H9 (cell line): ENCODE data around the gene RETN. TPM values are rescaled to one million over a fixed set of nuclear protein-coding genes. Genes with fewer than 3 reads are reported as not detected.

Experiments used
- DNase-seq: peaks from one replicate; pipeline ENCODE4 v3.0.0-alpha.2; 2017
- H2AFZ ChIP-seq: one replicate; pipeline ENCODE4 v1.6.1; 2013; ENCODE audit warnings: mild to moderate bottlenecking, low read length, control low read depth, moderate library complexity
- H2AK5ac ChIP-seq: 2 replicates; pipeline ENCODE4 v1.6.1; 2013; ENCODE audit warnings: low read length, control low read depth, mixed read lengths; ENCODE audit not compliant: insufficient read length
- H2BK120ac ChIP-seq: one replicate; pipeline ENCODE4 v1.6.1; 2013; ENCODE audit warnings: low read depth, mild to moderate bottlenecking, low read length, control low read depth, inconsistent platforms; ENCODE audit not compliant: poor library complexity, severe bottlenecking
- H2BK12ac ChIP-seq: 2 replicates; pipeline ENCODE4 v1.6.1; 2013; ENCODE audit warnings: low read length, control low read depth, mixed read lengths, low read depth; ENCODE audit not compliant: insufficient read length
- H2BK15ac ChIP-seq: 2 replicates; pipeline ENCODE4 v1.6.1; 2013; ENCODE audit warnings: low read depth, low read length, control low read depth
- H2BK20ac ChIP-seq: one replicate; pipeline ENCODE4 v1.6.1; 2013; ENCODE audit warnings: low read depth, mild to moderate bottlenecking, low read length, control low read depth, inconsistent platforms; ENCODE audit not compliant: poor library complexity, severe bottlenecking
- H2BK5ac ChIP-seq: 2 replicates; pipeline ENCODE4 v1.6.1; 2013; ENCODE audit warnings: low read length, control low read depth, mixed read lengths; ENCODE audit not compliant: insufficient read length
- H3K14ac ChIP-seq: 2 replicates; pipeline ENCODE4 v1.6.1; 2013; ENCODE audit warnings: low read length, control low read depth; ENCODE audit not compliant: insufficient read depth
- H3K18ac ChIP-seq: 2 replicates; pipeline ENCODE4 v1.6.1; 2013; ENCODE audit warnings: low read depth, mild to moderate bottlenecking, mixed read lengths, low read length, control low read depth; ENCODE audit not compliant: insufficient read length
- H3K23ac ChIP-seq: 2 replicates; pipeline ENCODE4 v1.6.1; 2013; ENCODE audit warnings: low read length, control low read depth, mixed read lengths, low read depth; ENCODE audit not compliant: insufficient read length
- H3K23me2 ChIP-seq: 2 replicates; pipeline ENCODE4 v1.6.1; 2013; ENCODE audit warnings: low read depth, mild to moderate bottlenecking, mixed read lengths, low read length, control low read depth; ENCODE audit not compliant: insufficient read length, poor library complexity, severe bottlenecking
- H3K27ac ChIP-seq: 2 replicates; pipeline ENCODE4 v1.5.1; 2013; ENCODE audit warnings: low read length, control low read depth, mixed read lengths, low read depth; ENCODE audit not compliant: insufficient read length
- H3K27me3 ChIP-seq: 2 replicates; pipeline ENCODE4 v1.6.1; 2013; ENCODE audit warnings: low read length, control low read depth, inconsistent platforms; ENCODE audit not compliant: insufficient read depth
- H3K4ac ChIP-seq: 2 replicates; pipeline ENCODE4 v1.6.1; 2013; ENCODE audit warnings: low read depth, mild to moderate bottlenecking, control low read depth, inconsistent platforms, low read length, moderate library complexity
- H3K4me1 ChIP-seq: 2 replicates; pipeline ENCODE4 v1.6.1; 2013; ENCODE audit warnings: low read length, control low read depth, inconsistent platforms; ENCODE audit not compliant: insufficient read depth
- H3K4me2 ChIP-seq: 2 replicates; pipeline ENCODE4 v1.6.1; 2013; ENCODE audit warnings: low read length, control low read depth, mixed read lengths; ENCODE audit not compliant: insufficient read length, insufficient read depth
- H3K56ac ChIP-seq: 2 replicates; pipeline ENCODE4 v1.6.1; 2013; ENCODE audit warnings: low read depth, mild to moderate bottlenecking, mixed read lengths, low read length, control low read depth; ENCODE audit not compliant: insufficient read length
- H3K79me1 ChIP-seq: 2 replicates; pipeline ENCODE4 v1.6.1; 2013; ENCODE audit warnings: low read depth, mild to moderate bottlenecking, moderate library complexity, low read length, control low read depth, inconsistent platforms; ENCODE audit not compliant: insufficient read depth, poor library complexity, severe bottlenecking
- H3K79me2 ChIP-seq: 2 replicates; pipeline ENCODE4 v1.6.1; 2013; ENCODE audit warnings: low read length, control low read depth, inconsistent platforms; ENCODE audit not compliant: insufficient read depth
- H3K9ac ChIP-seq: 2 replicates; pipeline ENCODE4 v1.6.1; 2013; ENCODE audit warnings: low read length, control low read depth, mixed read lengths; ENCODE audit not compliant: insufficient read length; ENCODE audit errors: extremely low read depth
- H3K9me3 ChIP-seq: one replicate; pipeline ENCODE4 v1.6.1; 2013; ENCODE audit warnings: low read depth, low read length, inconsistent platforms; ENCODE audit not compliant: control insufficient read depth
- H3T11ph ChIP-seq: one replicate; pipeline ENCODE4 v1.6.1; 2013; ENCODE audit warnings: mild to moderate bottlenecking, low read length, control low read depth, inconsistent platforms
- H4K20me1 ChIP-seq: one replicate; pipeline ENCODE4 v1.6.1; 2013; ENCODE audit not compliant: control insufficient read depth, insufficient read length, insufficient read depth
- H4K5ac ChIP-seq: 2 replicates; pipeline ENCODE4 v1.6.1; 2013; ENCODE audit warnings: low read depth, mild to moderate bottlenecking, mixed read lengths, low read length, control low read depth; ENCODE audit not compliant: insufficient read length
- H4K8ac ChIP-seq: replicated peaks from 2 replicates; pipeline ENCODE4 v1.6.1; 2013; ENCODE audit warnings: low read length, control low read depth, mixed read lengths, low read depth; ENCODE audit not compliant: insufficient read length
- H4K91ac ChIP-seq: 2 replicates; pipeline ENCODE4 v1.6.1; 2013; ENCODE audit warnings: low read depth, mild to moderate bottlenecking, moderate library complexity, mixed read lengths, low read length, control low read depth; ENCODE audit not compliant: insufficient read length
- H3K27ac Mint-ChIP-seq, 3 experiments: 2 replicates in 2 of 3; 3 replicates in 1 of 3; pipeline ENCODE4 v1.8.0; 2020 to 2021; ENCODE audit warnings: mixed read lengths in 3 of 3, mild to moderate bottlenecking in 1 of 3, moderate library complexity in 1 of 3
- H3K27me3 Mint-ChIP-seq: 2 replicates; pipeline ENCODE4 v1.8.0; 2021; ENCODE audit warnings: low read depth, mild to moderate bottlenecking, moderate library complexity, mixed read lengths
- H3K36me3 Mint-ChIP-seq, 3 experiments: 2 replicates in 2 of 3; 3 replicates in 1 of 3; pipeline ENCODE4 v1.8.0; 2020 to 2021; ENCODE audit warnings: low read depth in 3 of 3, mixed read lengths in 3 of 3; ENCODE audit not compliant: insufficient read depth in 1 of 3
- H3K4me1 Mint-ChIP-seq, 2 experiments: 2 replicates each; pipeline ENCODE4 v1.8.0; 2020; ENCODE audit warnings: mixed read lengths in 2 of 2
- H3K4me3 Mint-ChIP-seq, 2 experiments: 2 replicates in 1 of 2; 3 replicates in 1 of 2; pipeline ENCODE4 v1.8.0; 2020 to 2021; ENCODE audit warnings: mild to moderate bottlenecking in 2 of 2, mixed read lengths in 2 of 2, moderate library complexity in 1 of 2
- H3K9me3 Mint-ChIP-seq, 2 experiments: 2 replicates in 1 of 2; 3 replicates in 1 of 2; pipeline ENCODE4 v1.8.0; 2020; ENCODE audit warnings: mild to moderate bottlenecking in 2 of 2, mixed read lengths in 2 of 2, moderate library complexity in 1 of 2
- CTCF ChIP-seq: fragments of 200-600 bp; sonication (generic); conservative IDR thresholded peaks from 3 replicates; pipeline ENCODE4 v1.8.0; 2021; ENCODE audit warnings: antibody characterized with exemption, mild to moderate bottlenecking
- WGBS: extraction: QIAGEN DNeasy Blood & Tissue Kit; methylation state at CpG from one replicate; pipeline ENCODE4 v1.1.7; 2013; ENCODE audit warnings: missing lambda C conversion rate, low lambda C conversion rate, mixed read lengths; ENCODE audit not compliant: insufficient read length; ENCODE audit errors: extremely low coverage; 5-methylcytosine and 5-hydroxymethylcytosine counted together
- total RNA-seq: library from RNA; stranded (reverse); gene quantifications from 2 replicates; pipeline ENCODE4 v1.2.1, GENCODE V29; 2021

The RETN gene
- total RNA-seq, 1 experiment from 2014 or later: not detected

DNA sequence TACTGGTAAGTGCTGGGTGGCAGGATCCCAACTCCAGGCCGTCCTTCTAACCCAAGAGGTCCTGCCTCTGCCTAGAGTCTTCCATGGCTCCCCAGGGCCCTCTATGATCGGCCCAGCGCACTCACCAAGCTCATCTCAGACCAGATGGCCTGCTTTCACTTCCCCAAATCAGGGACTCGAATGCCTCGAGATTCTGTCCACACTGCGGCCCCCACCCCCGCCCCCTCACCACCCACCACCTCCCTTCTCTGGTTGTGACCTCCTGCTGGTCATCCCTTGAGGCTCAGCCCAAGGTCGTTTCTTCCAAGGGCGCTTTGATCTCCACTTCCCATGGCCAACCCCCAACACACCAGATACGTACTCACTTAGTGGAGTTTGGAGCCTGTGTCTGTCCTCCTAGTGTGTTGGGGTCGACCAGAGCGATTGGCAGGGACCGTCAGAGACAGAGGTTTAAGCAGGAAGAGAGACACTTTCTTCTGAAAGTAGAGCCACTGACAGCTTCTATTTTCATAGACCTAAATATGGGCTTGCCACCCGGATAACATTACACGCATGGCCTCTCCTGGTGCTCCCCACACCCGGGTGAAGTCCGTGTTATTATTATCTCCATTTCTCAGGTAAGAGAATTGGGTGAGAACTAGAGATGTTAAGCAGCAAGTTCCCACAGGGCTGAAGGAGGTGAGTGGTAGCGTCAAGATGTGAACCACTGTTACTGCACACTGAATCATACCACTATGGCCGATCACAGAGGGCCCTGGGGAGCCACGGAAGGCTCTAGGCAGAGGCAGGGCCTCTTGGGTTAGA lies 33.0 kb downstream of the RETN start, which contains the start of gene FCER2:
FCER2 (minus strand) TSS at position 478 of the 804 bp plus-strand sequence. CDS start 2,371 bp downstream, outside the sequence.
- Histone ChIP-seq H3K56ac (no peak within 1 kb of the TSS), H3K4me2 (no peak within 1 kb of the TSS), H3K9me3 (no peaks in the 10 kb centered on the region), H2BK20ac (no peak within 1 kb of the TSS), H4K20me1 (no peaks in the 10 kb centered on the region), H3K9ac (no peak within 1 kb of the TSS), H3K79me1 (no peaks in the 10 kb centered on the region), H3K27me3 (no peaks in the 10 kb centered on the region), H3K23me2 (no peaks in the 10 kb centered on the region), H2AK5ac (no peak within 1 kb of the TSS), H2BK120ac (no peak within 1 kb of the TSS), H3T11ph (no peak within 1 kb of the TSS), H3K14ac (no peak within 1 kb of the TSS), H3K27ac (no peak within 1 kb of the TSS), H3K18ac (no peak within 1 kb of the TSS), H4K8ac (peak within 1 kb of the TSS; percentile 49), H2BK12ac (no peak within 1 kb of the TSS), H3K4ac (no peak within 1 kb of the TSS), H3K79me2 (no peaks in the 10 kb centered on the region), H2BK15ac (no peak within 1 kb of the TSS), H4K5ac (no peak within 1 kb of the TSS), H2AFZ (no peak within 1 kb of the TSS), H2BK5ac (no peak within 1 kb of the TSS), H3K23ac (no peak within 1 kb of the TSS), H4K91ac (no peak within 1 kb of the TSS), H3K4me1 (no peaks in the 10 kb centered on the region; the same call in 1 of the 2 replicates)
- DNase-seq: no peak
- WGBS: no CpG with 5 or more reads among the region's 20 CpGs
- Mint-ChIP-seq H3K4me1 (peaks cover 8 to 31% of the 10 kb centered on the region in 2 experiments), H3K27ac (no peak within 1 kb of the TSS), H3K4me3 (no peak within 1 kb of the TSS), H3K36me3 (no peaks in the 10 kb centered on the region; a peak in 1 of 7 replicates), H3K9me3 (no peaks in the 10 kb centered on the region), H3K27me3 (peaks cover 64% of the 10 kb centered on the region)
- TF ChIP-seq CTCF: no peak
